H1 (cell line): Measurements from ENCODE around the gene LIMK2. TPM values are rescaled to one million over a fixed set of nuclear protein-coding genes. Genes with fewer than 3 reads are reported as not detected.
"Not testable (repeated sequence)": the region's sequence is repeated elsewhere in the genome, so short reads cannot be mapped to it uniquely, and the experiment has no call there.

ENCODE experiments used
- CTCF ChIA-PET: fragments of 300-600 bp; sonication (Branson Sonifier 250); formaldehyde crosslinking; loops from one replicate; lab custom pipeline; 2021; ENCODE audit not compliant: partially characterized antibody; lab: Charles Lee
- POLR2A ChIA-PET: fragments of 300-600 bp; sonication (Branson Sonifier 250); formaldehyde crosslinking; loops from one replicate; lab custom pipeline; 2021; ENCODE audit warnings: inconsistent platforms; ENCODE audit not compliant: partially characterized antibody; lab: Charles Lee
- DNase-seq, 2 experiments: peaks; one replicate each; pipeline versions ENCODE4 v3.0.0 to v3.0.0-alpha.2; 2010 to 2022; ENCODE audit warnings: low spot score in 2 of 2, low read depth in 1 of 2, mixed read lengths in 1 of 2
- FAIRE-seq: peaks from 2 replicates; lab custom pipeline; 2011; peaks lifted over from hg19 to GRCh38; lab: Jason Lieb, UNC
- H2AFZ ChIP-seq: 2 replicates; pipeline ENCODE4 v1.8.1; 2012; ENCODE audit warnings: low read length, inconsistent platforms
- H2AK5ac ChIP-seq: 2 replicates; pipeline ENCODE4 v1.6.1; 2013; ENCODE audit warnings: low read depth, low read length
- H2BK120ac ChIP-seq: replicated peaks from 2 replicates; pipeline ENCODE3; 2013; ENCODE audit warnings: low read depth, low read length, inconsistent platforms
- H2BK12ac ChIP-seq: 2 replicates; pipeline ENCODE4 v1.6.1; 2013; ENCODE audit warnings: low read depth, low read length
- H2BK15ac ChIP-seq: 2 replicates; pipeline ENCODE4 v1.6.1; 2013; ENCODE audit warnings: low read length
- H2BK20ac ChIP-seq: 2 replicates; pipeline ENCODE4 v1.6.1; 2013; ENCODE audit warnings: low read length
- H2BK5ac ChIP-seq: 2 replicates; pipeline ENCODE4 v1.6.1; 2013; ENCODE audit warnings: low read depth, low read length
- H3K14ac ChIP-seq: 2 replicates; pipeline ENCODE4 v1.6.1; 2013; ENCODE audit warnings: inconsistent platforms; ENCODE audit not compliant: insufficient read length
- H3K18ac ChIP-seq: 2 replicates; pipeline ENCODE4 v1.6.1; 2013; ENCODE audit warnings: low read length; ENCODE audit errors: extremely low read depth
- H3K23ac ChIP-seq: 2 replicates; pipeline ENCODE4 v1.6.1; 2013; ENCODE audit warnings: inconsistent platforms; ENCODE audit not compliant: insufficient read length
- H3K23me2 ChIP-seq: 2 replicates; pipeline ENCODE4 v1.6.1; 2013; ENCODE audit warnings: low read depth, low read length
- H3K27ac ChIP-seq: 2 replicates; pipeline ENCODE4 v1.6.1; 2011; ENCODE audit warnings: low read depth, low read length, inconsistent platforms
- H3K27me3 ChIP-seq, 4 experiments: replicated peaks in 1 of 4; 1 replicate in 1 of 4; 2 replicates in 3 of 4; pipeline versions ENCODE4 v1.6.1 to v1.8.1; 2011 to 2013; ENCODE audit warnings: low read length in 3 of 4, mild to moderate bottlenecking in 3 of 4, inconsistent platforms in 2 of 4, mixed read lengths in 2 of 4, moderate library complexity in 1 of 4; ENCODE audit not compliant: control insufficient read depth in 3 of 4, insufficient read depth in 3 of 4; ENCODE audit errors: extremely low read depth in 1 of 4
- H3K36me3 ChIP-seq, 4 experiments: 2 replicates each; pipeline versions ENCODE4 v1.6.1 to v1.8.1; 2011 to 2013; ENCODE audit warnings: mild to moderate bottlenecking in 4 of 4, low read length in 3 of 4, moderate library complexity in 2 of 4, control low read depth in 1 of 4, inconsistent platforms in 1 of 4; ENCODE audit not compliant: insufficient read depth in 4 of 4, control insufficient read depth in 2 of 4
- H3K4ac ChIP-seq: replicated peaks from 2 replicates; pipeline ENCODE3; 2013; ENCODE audit warnings: low read length, low read depth, mixed read lengths, inconsistent platforms; ENCODE audit not compliant: insufficient read length
- H3K4me1 ChIP-seq, 4 experiments: replicated peaks in 1 of 4; 1 replicate in 1 of 4; 2 replicates in 3 of 4; pipeline versions ENCODE4 v1.6.1 to v1.8.1; 2011 to 2013; ENCODE audit warnings: low read length in 3 of 4, inconsistent platforms in 2 of 4, mixed read lengths in 1 of 4; ENCODE audit not compliant: insufficient read depth in 4 of 4, control insufficient read depth in 3 of 4
- H3K4me2 ChIP-seq, 2 experiments: 2 replicates each; pipeline versions ENCODE4 v1.6.1 to v1.8.1; 2011 to 2013; ENCODE audit warnings: low read depth in 2 of 2, low read length in 2 of 2, control low read depth in 1 of 2, inconsistent platforms in 1 of 2, mild to moderate bottlenecking in 1 of 2; ENCODE audit not compliant: insufficient read depth in 1 of 2
- H3K4me3 ChIP-seq, 4 experiments: fragments of 200-600, 300-600 bp in 1 of 4; sonication (generic), shearing (Covaris generic), sonication (Bioruptor Twin) in 1 of 4; 2 replicates each; pipeline versions ENCODE4 v1.5.1 to v1.8.1; 2011 to 2016; ENCODE audit warnings: low read length in 4 of 4, low read depth in 3 of 4, control low read depth in 2 of 4, inconsistent platforms in 2 of 4, mild to moderate bottlenecking in 2 of 4, mixed read lengths in 1 of 4, moderate library complexity in 1 of 4; ENCODE audit not compliant: insufficient read depth in 2 of 4; ENCODE audit errors: extremely low read depth in 1 of 4
- H3K56ac ChIP-seq: replicated peaks from 2 replicates; pipeline ENCODE3; 2013; ENCODE audit warnings: low read depth, mild to moderate bottlenecking, mixed read lengths, low read length, inconsistent platforms; ENCODE audit not compliant: insufficient read length
- H3K79me1 ChIP-seq: 2 replicates; pipeline ENCODE4 v1.6.1; 2013; ENCODE audit warnings: low read depth, low read length, control low read depth
- H3K79me2 ChIP-seq, 2 experiments: 2 replicates each; pipeline versions ENCODE4 v1.6.1 to v1.8.1; 2012 to 2013; ENCODE audit warnings: low read length in 2 of 2, mild to moderate bottlenecking in 2 of 2, inconsistent platforms in 1 of 2; ENCODE audit not compliant: insufficient read depth in 2 of 2, control insufficient read depth in 1 of 2
- H3K9ac ChIP-seq, 4 experiments: replicated peaks in 1 of 4; 1 replicate in 1 of 4; 2 replicates in 3 of 4; pipeline versions ENCODE4 v1.6.1 to v1.8.1; 2011 to 2013; ENCODE audit warnings: low read depth in 3 of 4, low read length in 3 of 4, control low read depth in 2 of 4, mild to moderate bottlenecking in 2 of 4, moderate library complexity in 2 of 4, inconsistent platforms in 1 of 4; ENCODE audit errors: extremely low read depth in 1 of 4
- H3K9me3 ChIP-seq, 2 experiments: 2 replicates each; pipeline versions ENCODE4 v1.6.1 to v1.8.1; 2012 to 2013; ENCODE audit warnings: mild to moderate bottlenecking in 2 of 2, moderate library complexity in 2 of 2, control low read depth in 1 of 2, inconsistent platforms in 1 of 2, low read depth in 1 of 2, low read length in 1 of 2, mixed read lengths in 1 of 2; ENCODE audit not compliant: insufficient read depth in 2 of 2
- H4K20me1 ChIP-seq, 2 experiments: replicated peaks in 1 of 2; 2 replicates each; pipeline versions ENCODE3 to v1.8.1; 2011 to 2013; ENCODE audit warnings: inconsistent platforms in 2 of 2, low read length in 2 of 2, mild to moderate bottlenecking in 1 of 2; ENCODE audit not compliant: insufficient read depth in 2 of 2, control insufficient read depth in 1 of 2
- H4K5ac ChIP-seq: 2 replicates; pipeline ENCODE4 v1.6.1; 2013; ENCODE audit warnings: low read length, low read depth, mixed read lengths, inconsistent platforms; ENCODE audit not compliant: insufficient read length
- H4K8ac ChIP-seq: 2 replicates; pipeline ENCODE4 v1.8.0; 2013; ENCODE audit warnings: mild to moderate bottlenecking, moderate library complexity, low read length, inconsistent platforms; ENCODE audit not compliant: insufficient read depth; ENCODE audit errors: extremely low read depth
- H4K91ac ChIP-seq: replicated peaks from 2 replicates; pipeline ENCODE3; 2013; ENCODE audit warnings: low read length, mixed read lengths, inconsistent platforms; ENCODE audit not compliant: insufficient read length
- WGBS, 2 experiments: shearing (Covaris generic) in 1 of 2; methylation state at CpG; one replicate each; pipeline versions ENCODE4 v1.1.6 to v1.1.7; 2013 to 2015; ENCODE audit warnings: low lambda C conversion rate in 2 of 2, mixed read lengths in 2 of 2, inconsistent platforms in 1 of 2, low coverage in 1 of 2, missing lambda C conversion rate in 1 of 2; ENCODE audit not compliant: insufficient replicate concordance in 2 of 2, insufficient coverage in 1 of 2, insufficient read length in 1 of 2; ENCODE audit errors: extremely low coverage in 1 of 2, missing lambda C conversion rate in 1 of 2; 5-methylcytosine and 5-hydroxymethylcytosine counted together
- polyA plus RNA-seq, 7 experiments: library from polyadenylated mRNA; depleted of rRNA in 3 of 7; stranded (reverse) in 5 of 7; unstranded in 2 of 7; fragments of >200 nt in 5 of 7; fragments of 200-250 nt in 2 of 7; gene quantifications; 1 replicate in 5 of 7; 2 replicates in 1 of 7; 4 replicates in 1 of 7; pipeline versions ENCODE4 v1.2.1 to v1.2.3, GENCODE V29; 2011 to 2013; ENCODE audit warnings: missing spikeins in 2 of 7, mixed read lengths in 2 of 7
- total RNA-seq: library from RNA; stranded (reverse); fragmentation: NEBNext Ultra II Directional; extraction: Animal tissue kit (Norgen Biotek cat#: 25700); gene quantifications from 2 replicates; pipeline ENCODE4 v1.2.1, GENCODE V29; 2021

LIMK2 gene
- total and polyA plus RNA-seq, 2 of the 8 experiments (the other 6 are each of a cell fraction or from before 2014, with no cell fraction given) = 13.2 to 37.6 TPM

DNA sequence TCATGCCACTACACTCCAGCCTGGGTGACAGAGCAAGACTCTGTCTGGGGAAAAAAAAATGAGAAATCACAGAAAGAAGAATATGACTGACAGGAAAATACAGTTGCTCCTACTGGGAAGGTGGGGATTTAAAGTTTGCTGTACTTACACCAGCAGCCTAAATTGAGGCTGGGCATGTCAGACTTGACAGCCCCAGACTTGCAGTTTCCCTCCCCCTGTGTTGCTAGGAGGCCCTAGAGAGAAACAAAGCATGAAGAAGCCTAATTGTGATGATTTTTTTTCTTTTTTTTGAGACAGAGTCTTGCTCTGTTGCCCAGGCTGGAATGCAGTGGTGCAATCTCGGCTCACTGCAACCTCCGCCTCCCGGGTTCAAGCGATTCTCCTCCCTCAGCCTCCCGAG is 17.4 kb upstream of the LIMK2 start:
- FAIRE-seq, H2BK20ac ChIP-seq, H4K8ac ChIP-seq, H3K4me1 ChIP-seq, H3K18ac ChIP-seq, H3K14ac ChIP-seq, H3K56ac ChIP-seq, H2BK5ac ChIP-seq, H3K23me2 ChIP-seq, H3K9ac ChIP-seq, H4K91ac ChIP-seq, H2AK5ac ChIP-seq, H3K27me3 ChIP-seq, H4K20me1 ChIP-seq, H3K79me2 ChIP-seq, H2AFZ ChIP-seq, H3K27ac ChIP-seq, H3K36me3 ChIP-seq, H3K79me1 ChIP-seq, H3K4ac ChIP-seq, H3K23ac ChIP-seq, DNase-seq, POLR2A ChIA-PET, H3K4me3 ChIP-seq, H2BK12ac ChIP-seq, H3K4me2 ChIP-seq, H2BK120ac ChIP-seq, H3K9me3 ChIP-seq, H4K5ac ChIP-seq, H2BK15ac ChIP-seq: not testable (repeated sequence)
- WGBS, 2 experiments = 97% methylated on average over 5 of the region's 5 CpGs; no CpG with 5 or more reads in 1 of the 2 experiments
- CTCF ChIA-PET = interaction anchor here (2.2 kb wide), 1 partner anchor 8 kb away, joined by 10 read pairs; no protein-coding TSS in a partner anchor
